IMR-90 (cell line): ENCODE measurements around the gene ETFDH. TPM values are rescaled to one million over a fixed set of nuclear protein-coding genes. Genes with fewer than 3 reads are reported as not detected.
"Not testable (repeated sequence)": the region's sequence is repeated elsewhere in the genome, so short reads cannot be mapped to it uniquely, and the experiment has no call there.

Experiments used
- ATAC-seq: fragments of 200-7000 bp; cut with Tn5 transposase; 2 replicates; pipeline ENCODE4 v1.9.1; 2020; ENCODE audit warnings: low read depth, mild to moderate bottlenecking, moderate library complexity
- BruUV-seq: library from RNA; stranded (reverse); fragments of 400-500 nt; replicated peaks from 2 replicates; lab custom pipeline; 2021; lab: Mats Ljungman, UMichigan
- CTCF ChIA-PET: fragments of 300-600 bp; formaldehyde crosslinking; extraction: SDS; loops from one replicate; lab custom pipeline; 2021; ENCODE audit warnings: antibody characterized with exemption; lab: Yijun Ruan, JAX
- POLR2A ChIA-PET: fragments of 300-600 bp; sonication (Branson Sonifier 250); formaldehyde crosslinking; loops from one replicate; lab custom pipeline; 2022; ENCODE audit warnings: antibody characterized with exemption; ENCODE audit not compliant: unreplicated experiment; lab: Charles Lee
- DNase-seq: peaks from one replicate; pipeline ENCODE4 v3.0.0; 2013
- H2AFZ ChIP-seq: replicated peaks from 2 replicates; pipeline ENCODE3; 2013; ENCODE audit warnings: low read length, mild to moderate bottlenecking; ENCODE audit not compliant: poor library complexity
- H2AK5ac ChIP-seq: 2 replicates; pipeline ENCODE4 v1.6.1; 2013; ENCODE audit warnings: low read depth, low read length, inconsistent platforms
- H2AK9ac ChIP-seq: replicated peaks from 2 replicates; pipeline ENCODE3; 2013; ENCODE audit warnings: mild to moderate bottlenecking, low read depth, low read length, moderate library complexity; ENCODE audit not compliant: poor library complexity
- H2BK120ac ChIP-seq: 2 replicates; pipeline ENCODE4 v1.6.1; 2013; ENCODE audit warnings: low read depth, low read length, inconsistent platforms
- H2BK15ac ChIP-seq: 3 replicates; pipeline ENCODE4 v1.6.1; 2013; ENCODE audit warnings: low read depth, low read length, inconsistent platforms
- H2BK20ac ChIP-seq: 2 replicates; pipeline ENCODE4 v1.6.1; 2013; ENCODE audit warnings: low read depth, mild to moderate bottlenecking, inconsistent platforms, low read length, moderate library complexity
- H2BK5ac ChIP-seq: 2 replicates; pipeline ENCODE4 v1.6.1; 2013; ENCODE audit warnings: mild to moderate bottlenecking, low read depth, low read length, inconsistent platforms; ENCODE audit not compliant: poor library complexity, severe bottlenecking
- H3K14ac ChIP-seq: replicated peaks from 2 replicates; pipeline ENCODE4 v1.6.1; 2013; ENCODE audit warnings: low read depth, low read length, inconsistent platforms
- H3K18ac ChIP-seq: 2 replicates; pipeline ENCODE4 v1.6.1; 2013; ENCODE audit warnings: low read depth, low read length, control low read depth
- H3K23ac ChIP-seq: 2 replicates; pipeline ENCODE4 v1.6.1; 2013; ENCODE audit warnings: low read depth, low read length, inconsistent platforms
- H3K27ac ChIP-seq: 2 replicates; pipeline ENCODE4 v1.5.1; 2013; ENCODE audit warnings: mild to moderate bottlenecking, control low read depth, low read length; ENCODE audit not compliant: insufficient read depth
- H3K27me3 ChIP-seq: 2 replicates; pipeline ENCODE4 v1.6.1; 2013; ENCODE audit warnings: low read length; ENCODE audit not compliant: control insufficient read depth, insufficient read depth
- H3K36me3 ChIP-seq: 2 replicates; pipeline ENCODE4 v1.6.1; 2013; ENCODE audit warnings: low read length, mixed read lengths; ENCODE audit not compliant: control insufficient read depth, insufficient read depth
- H3K4ac ChIP-seq: 2 replicates; pipeline ENCODE4 v1.6.1; 2013; ENCODE audit warnings: low read depth, low read length, inconsistent platforms
- H3K4me1 ChIP-seq: 2 replicates; pipeline ENCODE4 v1.6.1; 2013; ENCODE audit warnings: low read length, mixed read lengths; ENCODE audit not compliant: control insufficient read depth, insufficient read depth
- H3K4me2 ChIP-seq: 2 replicates; pipeline ENCODE4 v1.6.1; 2013; ENCODE audit warnings: low read depth, mild to moderate bottlenecking, control low read depth, low read length, moderate library complexity
- H3K4me3 ChIP-seq: 2 replicates; pipeline ENCODE4 v1.5.1; 2013; ENCODE audit warnings: low read depth, mild to moderate bottlenecking, control low read depth, low read length, moderate library complexity; ENCODE audit not compliant: insufficient read depth
- H3K56ac ChIP-seq: 2 replicates; pipeline ENCODE4 v1.6.1; 2013; ENCODE audit warnings: low read length, inconsistent platforms; ENCODE audit not compliant: insufficient read depth; ENCODE audit errors: extremely low read depth
- H3K79me1 ChIP-seq, 2 experiments: 2 replicates each; pipeline ENCODE4 v1.6.1; 2013; ENCODE audit warnings: low read length in 2 of 2, inconsistent platforms in 1 of 2, low read depth in 1 of 2
- H3K9ac ChIP-seq: 2 replicates; pipeline ENCODE4 v1.6.1; 2013; ENCODE audit warnings: low read depth, low read length, control low read depth
- H3K9me1 ChIP-seq: 2 replicates; pipeline ENCODE4 v1.6.1; 2013; ENCODE audit warnings: low read length, inconsistent platforms; ENCODE audit not compliant: insufficient read depth
- H3K9me3 ChIP-seq: 2 replicates; pipeline ENCODE4 v1.6.1; 2013; ENCODE audit warnings: low read length; ENCODE audit not compliant: control insufficient read depth, insufficient read depth
- H4K20me1 ChIP-seq: 2 replicates; pipeline ENCODE4 v1.6.1; 2013; ENCODE audit warnings: low read length, inconsistent platforms; ENCODE audit not compliant: insufficient read depth
- H4K5ac ChIP-seq: 2 replicates; pipeline ENCODE4 v1.6.1; 2013; ENCODE audit warnings: mild to moderate bottlenecking, low read depth, low read length, control low read depth
- H4K8ac ChIP-seq, 2 experiments: 2 replicates each; pipeline ENCODE4 v1.6.1; 2013; ENCODE audit warnings: low read depth in 2 of 2, low read length in 2 of 2, control low read depth in 1 of 2, inconsistent platforms in 1 of 2
- H4K91ac ChIP-seq: 2 replicates; pipeline ENCODE4 v1.6.1; 2013; ENCODE audit warnings: low read depth, low read length, inconsistent platforms; ENCODE audit not compliant: insufficient read depth
- CTCF ChIP-seq: conservative IDR thresholded peaks from 2 replicates; pipeline ENCODE4 v1.5.1; 2012; ENCODE audit warnings: mild to moderate bottlenecking, low read depth, low read length, improper control_type of control experiment
- MXI1 ChIP-seq: IDR thresholded peaks from 2 replicates; pipeline ENCODE4 v1.6.1; 2012; ENCODE audit warnings: low read depth, mild to moderate bottlenecking, low read length, moderate library complexity, borderline replicate concordance
- RAD21 ChIP-seq: IDR thresholded peaks from 2 replicates; pipeline ENCODE4 v1.6.1; 2012; ENCODE audit warnings: low read length, improper control_type of control experiment
- RCOR1 ChIP-seq: IDR thresholded peaks from 2 replicates; pipeline ENCODE4 v1.6.1; 2012; ENCODE audit warnings: mild to moderate bottlenecking, low read length, improper control_type of control experiment; ENCODE audit not compliant: insufficient replicate concordance
- SMC3 ChIP-seq: fragments of 150-350 bp; IDR thresholded peaks from 2 replicates; pipeline ENCODE4 v1.6.1; 2016; ENCODE audit warnings: low read depth, mild to moderate bottlenecking, antibody characterized with exemption, low read length, moderate library complexity
- WGBS, 2 experiments: methylation state at CpG; one replicate each; pipeline versions ENCODE4 v1.1.5 to v1.1.7; 2013; ENCODE audit warnings: missing lambda C conversion rate in 2 of 2; ENCODE audit not compliant: insufficient read length in 1 of 2; ENCODE audit errors: extremely low coverage in 2 of 2; 5-methylcytosine and 5-hydroxymethylcytosine counted together
- dilution Hi-C: fragments of 300-500 bp; cut with HindIII; formaldehyde crosslinking; loops from one replicate; pipeline ENCODE4 v1.14.3; 2018; ENCODE audit warnings: low sequenced_read_pairs; ENCODE audit not compliant: unreplicated experiment
- in situ Hi-C: fragments of 300-500 bp; cut with MboI; formaldehyde crosslinking; loops from 3 replicates; pipeline ENCODE4 v1.14.3; 2019; ENCODE audit warnings: low sequenced_read_pairs, inconsistent platforms, mixed read lengths
- intact Hi-C: fragments of 100-400 bp; cut with micrococcal nuclease; formaldehyde crosslinking; loops from 2 replicates; pipeline ENCODE4 v1.10.0; 2022
- polyA plus RNA-seq, 3 experiments: library from polyadenylated mRNA; depleted of rRNA; stranded (reverse); fragments of >200 nt; gene quantifications; 2 replicates each; pipeline ENCODE4 v1.2.3, GENCODE V29; 2012; ENCODE audit warnings: low replicate concordance in 1 of 3
- total RNA-seq: library from RNA; depleted of rRNA; stranded (reverse); fragments of >200 nt; gene quantifications from 2 replicates; pipeline ENCODE4 v1.2.3, GENCODE V29; 2012

The ETFDH gene
- total and polyA plus RNA-seq, 2 of the 4 experiments (the other 2 are of a cell fraction): 14.0 to 19.1 TPM

GRCh38 chr4:158710814-158711213 is 38.7 kb downstream of the ETFDH start:
- TF ChIP-seq RCOR1 (no peak), MXI1 (no peak), SMC3 (peak; percentile 30; the same call in 1 of the 2 replicates), CTCF (peak; percentile 43), RAD21 (peak; percentile 42; the same call in 1 of the 2 replicates)
- Histone ChIP-seq H3K79me1 (no peaks in the 10 kb centered on the region), H2BK20ac (no peak overlapping the region), H2AK5ac (no peak overlapping the region), H4K91ac (no peak overlapping the region), H2AFZ (no peak overlapping the region), H3K27ac (no peak overlapping the region), H3K23ac (no peak overlapping the region), H2AK9ac (no peak overlapping the region), H3K4me1 (no peaks in the 10 kb centered on the region), H4K20me1 (no peaks in the 10 kb centered on the region), H3K9me1 (peaks cover 3% of the 10 kb centered on the region; the same call in 1 of the 2 replicates), H4K8ac (no peak overlapping the region), H2BK120ac (no peak overlapping the region), H2BK5ac (no peak overlapping the region), H3K36me3 (peaks cover 30% of the 10 kb centered on the region), H3K18ac (no peak overlapping the region), H3K4me3 (no peak overlapping the region), H4K5ac (no peak overlapping the region), H3K14ac (no peak overlapping the region), H3K56ac (no peak overlapping the region), H3K9me3 (no peaks in the 10 kb centered on the region), H2BK15ac (no peak overlapping the region), H3K9ac (no peak overlapping the region), H3K27me3 (no peaks in the 10 kb centered on the region), H3K4ac (no peak overlapping the region), H3K4me2 (no peak overlapping the region)
- no TSS peak for BruUV-seq
- ChIA-PET POLR2A (no interaction called here), CTCF (interaction anchor here (0.6 to 1.2 kb wide), 5 partner anchors 13 to 142 kb away, joined by 3 to 7 read pairs (median 3); no protein-coding TSS in a partner anchor)
- intact Hi-C loops: no loop called here
- ATAC-seq: no peak; the same call in 1 of the 2 replicates
- dilution Hi-C loops: no loop called here
- in situ Hi-C loops: no loop called here
- DNase-seq: peak; percentile 8
- no CpG with 5 or more reads among the region's 1 CpG for WGBS, 2 experiments

GRCh38 chr4:158712622-158713021 is 40.5 kb downstream of the ETFDH start:
- H2AK5ac ChIP-seq, H2BK20ac ChIP-seq, DNase-seq, CTCF ChIA-PET, H3K79me1 ChIP-seq, H3K9ac ChIP-seq, H3K4me3 ChIP-seq, H3K9me1 ChIP-seq, H3K27me3 ChIP-seq, H2BK120ac ChIP-seq, H2BK15ac ChIP-seq, H3K4ac ChIP-seq, in situ Hi-C loops, H4K91ac ChIP-seq, ATAC-seq, POLR2A ChIA-PET, H4K8ac ChIP-seq, H3K4me1 ChIP-seq, H3K4me2 ChIP-seq, H3K23ac ChIP-seq, H3K56ac ChIP-seq, dilution Hi-C loops, H3K27ac ChIP-seq, H2AK9ac ChIP-seq, H4K20me1 ChIP-seq, H3K9me3 ChIP-seq, H3K14ac ChIP-seq, H3K18ac ChIP-seq, H2BK5ac ChIP-seq, H4K5ac ChIP-seq, H2AFZ ChIP-seq, intact Hi-C loops, BruUV-seq: not testable (repeated sequence)
- H3K36me3 ChIP-seq: peaks cover 35% of the 10 kb centered on the region
- no CpG with 5 or more reads among the region's 4 CpGs for WGBS, 2 experiments
